B cell (primary cell): ENCODE data around the gene SLC39A11.

Source experiments
- CTCF ChIP-seq: fragments of 200-600 bp; IDR thresholded peaks from one replicate; pipeline ENCODE4 v1.8.0; 2022; ENCODE audit warnings: antibody characterized with exemption, mild to moderate bottlenecking
- EZH2 ChIP-seq: IDR thresholded peaks from 2 replicates; pipeline ENCODE4 v1.6.1; 2012; ENCODE audit warnings: borderline replicate concordance, low read depth, mild to moderate bottlenecking, moderate library complexity, low read length; ENCODE audit not compliant: insufficient read depth, poor library complexity, severe bottlenecking

DNA sequence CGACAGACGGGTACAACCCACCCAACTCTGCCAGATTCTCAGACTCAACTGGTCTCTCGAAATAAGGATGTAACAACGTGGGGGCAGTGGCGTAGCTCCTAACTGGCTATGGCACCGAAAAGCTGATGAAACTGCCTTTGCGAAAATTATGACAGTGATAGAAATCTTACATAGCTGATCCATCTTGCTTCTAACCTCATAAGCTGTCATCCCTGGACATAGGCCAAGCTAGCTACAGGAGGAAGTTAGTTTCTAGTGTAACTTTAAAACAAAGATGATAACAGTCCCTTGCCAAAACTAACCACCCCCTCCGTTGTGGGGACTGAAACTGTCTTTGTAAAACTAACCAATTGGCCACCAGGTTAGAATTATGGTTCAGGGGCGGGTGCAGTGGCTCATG lies 220.1 kb downstream of the SLC39A11 start:
- TF ChIP-seq CTCF (no peak), EZH2 (no peak)
